Caco-2 (cell line): Measurements from ENCODE around the gene GSTM5. TPM values are rescaled to one million over a fixed set of nuclear protein-coding genes. Genes with fewer than 3 reads are reported as not detected.

Experiments
- total RNA-seq: library from RNA; stranded (reverse); gene quantifications from 2 replicates; pipeline ENCODE4 v1.2.3, GENCODE V29; 2022

The GSTM5 gene
- total RNA-seq, 1 experiment from 2014 or later = 6.0 TPM

Other genes with a start within 250 kb of the GSTM5 start
- 0.32 and 0.45 TPM in 2 replicates for gene SYPL2, start 245.7 kb upstream of the GSTM5 start, total RNA-seq
- gene ATXN7L2, start 228.3 kb upstream of the GSTM5 start, total RNA-seq = 3.9 and 4.0 TPM in 2 replicates
- gene CYB561D1, start 218.2 kb upstream of the GSTM5 start, total RNA-seq = 6.6 and 7.3 TPM in 2 replicates
- gene AMIGO1, start 202.5 kb upstream of the GSTM5 start, total RNA-seq = 1.1 and 1.5 TPM in 2 replicates
- not detected in 2 replicates for gene GPR61, start 172.4 kb upstream of the GSTM5 start, total RNA-seq
- 6.2 and 6.4 TPM in 2 replicates for gene GNAI3, start 163.6 kb upstream of the GSTM5 start, total RNA-seq
- not detected in 2 replicates for gene GNAT2, start 92.6 kb upstream of the GSTM5 start, total RNA-seq
- 40.3 and 47.8 TPM in 2 replicates for gene AMPD2, start 92.4 kb upstream of the GSTM5 start, total RNA-seq
- 9.6 and 11.9 TPM in 2 replicates for gene GSTM4, start 56.2 kb upstream of the GSTM5 start, total RNA-seq
- gene GSTM2, start 44.2 kb upstream of the GSTM5 start, total RNA-seq = 0.84 and 1.7 TPM in 2 replicates
- not detected in 2 replicates for gene GSTM1, start 24.4 kb upstream of the GSTM5 start, total RNA-seq
- gene GSTM3, start 28.8 kb downstream of the GSTM5 start, total RNA-seq = 8.9 and 10.6 TPM in 2 replicates
- 15.3 and 18.5 TPM in 2 replicates for gene EPS8L3, start 51.7 kb downstream of the GSTM5 start, total RNA-seq
- 3.7 and 3.9 TPM in 2 replicates for gene CSF1, start 198.6 kb downstream of the GSTM5 start, total RNA-seq